Colonic mucosa (tissue), 4 donors: ENCODE measurements around the gene CLDN7. TPM values are rescaled to one million over a fixed set of nuclear protein-coding genes. Genes with fewer than 3 reads are reported as not detected.

Experiments
- DNase-seq: peaks from one replicate; pipeline ENCODE4 v3.0.0-alpha.2; 2020
- H3K27ac ChIP-seq: fragments of 200-600 bp; one replicate; pipeline ENCODE4 v1.8.0; 2021
- H3K27me3 ChIP-seq: fragments of 200-600 bp; one replicate; pipeline ENCODE4 v1.8.0; 2021
- H3K36me3 ChIP-seq: fragments of 200-600 bp; one replicate; pipeline ENCODE4 v1.8.0; 2021
- H3K4me1 ChIP-seq: fragments of 200-600 bp; one replicate; pipeline ENCODE4 v1.8.0; 2021; ENCODE audit warnings: mild to moderate bottlenecking
- H3K4me3 ChIP-seq: fragments of 200-600 bp; one replicate; pipeline ENCODE4 v1.8.0; 2021
- H3K9ac ChIP-seq, 2 donors: one replicate each; pipeline ENCODE4 v1.7.0; 2013; ENCODE audit warnings: control low read depth in 2 of 2, low read depth in 2 of 2, low read length in 2 of 2
- H3K9me3 ChIP-seq: fragments of 200-600 bp; one replicate; pipeline ENCODE4 v1.8.0; 2021
- intact Hi-C: fragments of 100-400 bp; cut with DNase I; formaldehyde crosslinking; loops from one replicate; pipeline ENCODE4 v1.14.1; 2022
- total RNA-seq, 2 donors: library from RNA; stranded (reverse); fragmentation: NEBNext Ultra II Directional in 1 of 2; extraction: Animal tissue kit (Norgen Biotek cat#: 25700) in 1 of 2; gene quantifications; one replicate each; pipeline ENCODE4 v1.2.1, GENCODE V29; 2021
- TF ChIP-seq, protein P1 (sequence below): fragments of 200-600 bp; IDR thresholded peaks from one replicate; pipeline ENCODE4 v1.8.0; 2022; ENCODE audit warnings: antibody characterized with exemption, mild to moderate bottlenecking
- donor health status: healthy.
- donor health status: DM: no; HTN: no; CAD: no.
- donor health status: DM: no; HTN: no; CAD: no.

The CLDN7 gene
- total RNA-seq, 2 donors from 2014 or later: 798 to 919 TPM

DNA sequence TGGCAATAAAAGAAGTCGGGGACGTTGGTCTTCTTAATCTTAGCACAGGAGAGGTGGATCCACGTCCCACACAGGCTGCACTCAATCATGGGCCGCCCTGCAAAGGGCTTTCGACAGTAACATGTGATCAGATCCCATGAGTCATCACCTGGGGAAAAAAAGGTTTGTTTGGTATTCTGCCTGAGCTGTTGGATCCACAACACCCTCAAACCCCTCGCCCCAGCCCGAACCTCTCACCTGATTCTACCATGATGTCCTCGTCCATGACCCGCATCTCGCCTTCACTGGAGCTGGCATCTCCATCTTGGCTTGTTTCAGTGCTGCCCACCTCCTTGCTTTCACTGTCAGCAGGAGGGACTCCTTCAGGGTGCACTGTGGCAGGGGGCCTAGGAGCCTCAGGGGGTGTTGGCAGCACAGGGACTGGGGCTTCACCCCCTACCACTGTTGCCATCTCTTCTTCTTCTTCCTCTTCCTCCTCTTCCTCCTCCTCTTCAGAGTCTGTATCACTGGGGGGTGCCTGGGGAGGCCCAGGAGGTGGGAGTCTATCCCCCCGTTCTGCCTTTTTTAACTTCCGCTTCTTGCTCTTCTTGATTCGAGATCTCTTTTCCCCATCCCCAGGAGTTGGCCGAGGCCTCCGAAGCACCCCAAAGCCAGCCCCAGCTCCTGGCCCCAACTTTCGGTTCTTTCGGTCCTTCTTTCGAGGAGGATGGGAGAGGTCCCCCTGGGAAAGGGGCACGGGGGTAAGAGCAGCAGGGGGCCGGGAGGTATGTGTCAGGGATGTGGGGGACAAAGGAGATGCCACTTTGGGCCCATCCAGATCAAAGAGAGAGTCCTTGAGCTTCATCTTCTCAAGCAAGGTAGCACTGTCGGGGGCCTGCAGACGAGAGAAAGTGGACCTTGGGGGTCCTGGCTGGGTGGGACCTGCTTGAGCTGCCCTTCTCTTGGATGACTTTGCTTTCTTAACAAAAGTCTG lies 26.3 kb downstream of the CLDN7 start:
- peak overlapping the region in 1 of 2 donors; percentile 16 for H3K9ac ChIP-seq
- DNase-seq: no peak
- peaks cover 5% of the 10 kb centered on the region for H3K36me3 ChIP-seq
- H3K4me3 ChIP-seq: no peak overlapping the region
- TF ChIP-seq, protein P1, sequence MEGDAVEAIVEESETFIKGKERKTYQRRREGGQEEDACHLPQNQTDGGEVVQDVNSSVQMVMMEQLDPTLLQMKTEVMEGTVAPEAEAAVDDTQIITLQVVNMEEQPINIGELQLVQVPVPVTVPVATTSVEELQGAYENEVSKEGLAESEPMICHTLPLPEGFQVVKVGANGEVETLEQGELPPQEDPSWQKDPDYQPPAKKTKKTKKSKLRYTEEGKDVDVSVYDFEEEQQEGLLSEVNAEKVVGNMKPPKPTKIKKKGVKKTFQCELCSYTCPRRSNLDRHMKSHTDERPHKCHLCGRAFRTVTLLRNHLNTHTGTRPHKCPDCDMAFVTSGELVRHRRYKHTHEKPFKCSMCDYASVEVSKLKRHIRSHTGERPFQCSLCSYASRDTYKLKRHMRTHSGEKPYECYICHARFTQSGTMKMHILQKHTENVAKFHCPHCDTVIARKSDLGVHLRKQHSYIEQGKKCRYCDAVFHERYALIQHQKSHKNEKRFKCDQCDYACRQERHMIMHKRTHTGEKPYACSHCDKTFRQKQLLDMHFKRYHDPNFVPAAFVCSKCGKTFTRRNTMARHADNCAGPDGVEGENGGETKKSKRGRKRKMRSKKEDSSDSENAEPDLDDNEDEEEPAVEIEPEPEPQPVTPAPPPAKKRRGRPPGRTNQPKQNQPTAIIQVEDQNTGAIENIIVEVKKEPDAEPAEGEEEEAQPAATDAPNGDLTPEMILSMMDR: no peak
- H3K9me3 ChIP-seq: no peaks in the 10 kb centered on the region
- intact Hi-C loops: no loop called here
- no peaks in the 10 kb centered on the region for H3K27me3 ChIP-seq
- H3K27ac ChIP-seq: peak overlapping the region; percentile 91
- peaks cover 26% of the 10 kb centered on the region for H3K4me1 ChIP-seq

DNA sequence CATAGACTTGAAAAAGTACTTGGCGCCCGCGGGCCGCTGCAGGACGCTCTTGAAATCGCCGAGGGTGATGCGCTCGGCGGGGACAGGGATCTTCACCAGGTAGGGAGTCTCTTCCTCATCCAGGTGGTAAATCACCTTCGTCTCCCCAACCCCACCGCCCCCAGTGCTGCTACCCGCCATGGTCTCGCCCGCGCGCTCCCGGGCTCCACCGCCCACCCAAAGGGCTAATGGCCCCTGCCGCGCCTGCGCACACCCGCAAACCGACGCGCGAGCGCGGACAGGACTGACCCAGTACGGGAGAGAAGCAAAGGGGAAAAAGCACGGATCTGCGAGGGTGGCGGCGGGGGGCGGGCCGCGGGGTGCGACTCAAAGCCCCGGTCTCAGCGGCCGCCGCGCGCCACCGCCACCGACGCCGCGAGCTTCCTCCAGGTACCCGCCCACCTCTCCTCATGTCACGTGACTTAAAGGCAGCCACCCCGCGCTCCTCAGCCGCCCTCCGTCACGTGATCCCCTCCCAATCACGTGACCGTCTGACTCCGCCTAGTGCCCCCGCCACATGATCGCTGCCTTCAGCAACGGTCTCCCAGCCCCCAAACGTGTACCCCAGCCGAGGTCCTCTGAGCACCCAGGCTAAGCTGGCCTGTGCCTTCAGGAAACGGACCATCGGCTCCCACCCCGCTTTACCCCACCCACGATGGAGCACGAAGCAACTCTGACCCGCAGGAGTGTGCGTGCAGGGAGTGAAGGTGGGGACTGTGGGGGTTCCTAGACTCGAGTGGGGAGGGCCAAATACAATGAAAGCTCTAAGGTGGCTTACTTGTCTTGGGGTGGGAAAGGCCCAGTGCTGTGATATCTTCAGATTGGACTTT lies 28.0 kb downstream of the CLDN7 start, which contains the start of gene DVL2:
DVL2 (minus strand) TSS at position 435 of the 869 bp plus-strand sequence; CDS start at position 180, 255 bp downstream.
- H3K4me3 ChIP-seq: peak within 1 kb of the TSS; percentile 90
- no peaks in the 10 kb centered on the region for H3K9me3 ChIP-seq
- peak; percentile 97 for DNase-seq
- peak within 1 kb of the TSS; percentile 88 to 93 for H3K9ac ChIP-seq
- peaks cover 11% of the 10 kb centered on the region for H3K36me3 ChIP-seq
- H3K27ac ChIP-seq: peak within 1 kb of the TSS; percentile 91
- peaks cover 14% of the 10 kb centered on the region for H3K4me1 ChIP-seq
- TF ChIP-seq, protein P1: no peak
- H3K27me3 ChIP-seq: no peaks in the 10 kb centered on the region
- intact Hi-C loops: no loop called here

DNA sequence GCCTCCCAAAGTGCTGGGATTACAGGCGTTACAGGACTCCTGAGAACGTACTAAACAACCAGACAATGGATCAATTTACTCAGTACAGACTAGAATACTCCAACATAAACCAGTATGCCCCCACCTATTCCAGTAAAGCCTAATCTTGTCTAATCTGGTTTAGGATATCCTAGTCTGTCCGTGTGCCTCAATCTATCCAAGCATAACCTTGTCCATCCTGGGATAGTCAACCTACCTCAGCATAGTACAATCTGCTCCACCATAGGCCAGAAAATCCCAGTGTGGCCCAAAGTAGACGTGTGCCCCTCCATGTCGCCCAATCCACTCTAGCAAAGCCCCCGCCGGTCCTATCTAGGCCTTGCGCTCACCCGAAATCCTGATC lies 28.6 kb downstream of the CLDN7 start:
- Histone ChIP-seq H3K9me3 (no peaks in the 10 kb centered on the region), H3K9ac (peak overlapping the region; percentile 88 to 93), H3K4me1 (peaks cover 14% of the 10 kb centered on the region), H3K27me3 (no peaks in the 10 kb centered on the region), H3K36me3 (peaks cover 18% of the 10 kb centered on the region), H3K4me3 (peak overlapping the region; percentile 90), H3K27ac (peak overlapping the region; percentile 91)
- TF ChIP-seq, protein P1: no peak
- no peak for DNase-seq
- intact Hi-C loops: no loop called here

DNA sequence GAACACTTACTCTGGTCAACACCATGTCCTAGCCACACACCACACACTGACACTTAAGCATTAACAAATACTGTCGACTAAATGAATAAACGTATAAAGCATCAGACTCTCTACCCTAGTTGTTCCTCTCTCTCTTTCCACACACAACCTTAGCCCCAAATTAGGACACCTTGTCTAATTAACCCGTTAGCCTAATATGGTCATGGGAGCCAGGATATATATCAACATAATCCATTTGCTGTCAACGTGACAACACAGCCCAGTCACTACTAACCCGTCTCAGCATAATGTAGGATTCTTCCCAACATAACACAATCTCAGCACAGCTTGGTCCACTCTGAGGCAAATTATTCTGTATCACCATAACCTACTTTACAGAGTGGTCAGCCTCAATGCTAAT lies 30.2 kb downstream of the CLDN7 start:
- TF ChIP-seq, protein P1: no peak
- DNase-seq: no peak
- peaks cover 14% of the 10 kb centered on the region for H3K4me1 ChIP-seq
- peaks cover 19% of the 10 kb centered on the region for H3K36me3 ChIP-seq
- no peaks in the 10 kb centered on the region for H3K27me3 ChIP-seq
- no peaks in the 10 kb centered on the region for H3K9me3 ChIP-seq
- no peak overlapping the region for H3K27ac ChIP-seq
- no peak overlapping the region for H3K9ac ChIP-seq
- H3K4me3 ChIP-seq: no peak overlapping the region
- intact Hi-C loops: no loop called here

DNA sequence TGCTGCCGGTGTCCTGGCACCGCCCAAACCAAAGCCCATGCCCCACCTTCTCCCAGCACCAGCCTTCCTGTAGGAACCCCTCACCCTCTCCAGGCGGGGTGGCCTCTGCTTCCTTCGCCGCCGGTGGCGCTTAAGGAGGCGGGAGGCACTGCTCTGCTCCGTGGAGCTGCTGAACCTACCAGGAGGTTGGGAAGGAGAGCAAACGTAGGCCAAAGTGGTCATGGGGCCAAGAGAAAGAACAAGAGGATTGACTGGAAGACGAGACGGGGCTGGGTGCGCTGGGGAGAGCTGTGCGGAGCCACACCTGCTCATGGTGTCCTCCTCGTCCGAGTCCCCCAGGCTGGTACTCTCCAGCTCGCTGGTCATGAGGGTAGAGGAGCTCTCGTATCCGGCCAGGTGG lies 32.8 kb downstream of the CLDN7 start:
- Histone ChIP-seq H3K4me3 (no peak overlapping the region), H3K27ac (no peak overlapping the region), H3K36me3 (peaks cover 19% of the 10 kb centered on the region), H3K4me1 (peaks cover under 1% of the 10 kb centered on the region), H3K9ac (no peak overlapping the region), H3K27me3 (no peaks in the 10 kb centered on the region), H3K9me3 (no peaks in the 10 kb centered on the region)
- intact Hi-C loops: no loop called here
- no peak for DNase-seq
- TF ChIP-seq, protein P1: no peak
